Endothelial cell (in vitro differentiated cells): ENCODE results near the gene AGR2. TPM values are rescaled to one million over a fixed set of nuclear protein-coding genes. Genes with fewer than 3 reads are reported as not detected.

Experiments
- DNase-seq: peaks from one replicate; pipeline ENCODE4 v3.0.0; 2021; ENCODE audit warnings: low spot score
- H3K27ac Mint-ChIP-seq: one replicate; pipeline ENCODE4 v1.8.0; 2021; ENCODE audit warnings: mixed read lengths, inconsistent platforms; ENCODE audit not compliant: unreplicated experiment
- H3K27me3 Mint-ChIP-seq: one replicate; pipeline ENCODE4 v1.8.0; 2021; ENCODE audit warnings: mild to moderate bottlenecking, moderate library complexity, mixed read lengths, inconsistent platforms; ENCODE audit not compliant: unreplicated experiment
- H3K36me3 Mint-ChIP-seq: one replicate; pipeline ENCODE4 v1.8.0; 2021; ENCODE audit warnings: mild to moderate bottlenecking, low read depth, mixed read lengths, inconsistent platforms; ENCODE audit not compliant: unreplicated experiment
- H3K4me1 Mint-ChIP-seq: one replicate; pipeline ENCODE4 v1.8.0; 2021; ENCODE audit warnings: mild to moderate bottlenecking, mixed read lengths, inconsistent platforms; ENCODE audit not compliant: unreplicated experiment
- H3K4me3 Mint-ChIP-seq: one replicate; pipeline ENCODE4 v1.8.0; 2021; ENCODE audit warnings: mild to moderate bottlenecking, mixed read lengths, inconsistent platforms; ENCODE audit not compliant: unreplicated experiment
- H3K9me3 Mint-ChIP-seq: one replicate; pipeline ENCODE4 v1.8.0; 2021; ENCODE audit warnings: mixed read lengths, inconsistent platforms; ENCODE audit not compliant: unreplicated experiment
- total RNA-seq: library from RNA; stranded (reverse); fragmentation: NEBNext Ultra II Directional; extraction: Animal tissue kit (Norgen Biotek cat#: 25700); gene quantifications from one replicate; pipeline ENCODE4 v1.2.1, GENCODE V29; 2021; ENCODE audit not compliant: unreplicated experiment
- TF ChIP-seq, protein P1 (sequence below): fragments of 200-600 bp; sonication (generic); IDR thresholded peaks from one replicate; pipeline ENCODE4 v1.5.0; 2021; ENCODE audit warnings: antibody characterized with exemption; ENCODE audit not compliant: unreplicated experiment

Gene AGR2
- total RNA-seq, 1 donor from 2014 or later = not detected

DNA sequence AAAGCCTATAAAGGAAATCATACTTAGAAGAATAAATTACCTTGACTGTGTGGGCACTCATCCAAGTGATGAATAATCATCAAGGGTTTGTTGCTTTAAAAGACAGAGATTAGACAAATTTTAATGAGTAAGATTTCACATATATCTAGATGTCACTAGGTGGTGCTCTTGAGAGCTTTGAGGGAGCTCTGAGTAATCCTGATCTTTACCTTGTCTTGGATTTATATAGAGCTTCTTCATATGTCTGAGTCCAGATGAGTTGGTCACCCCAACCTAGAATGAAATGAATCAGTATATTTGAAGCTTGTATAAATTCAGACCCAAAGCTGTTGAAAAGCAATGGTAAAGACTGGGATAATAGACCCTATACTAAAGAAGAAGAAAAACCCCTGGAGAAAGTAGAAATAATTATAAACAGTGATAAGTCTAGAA, 3.7 kb downstream of the AGR2 start:
- no peak overlapping the region for H3K4me3 Mint-ChIP-seq
- H3K9me3 Mint-ChIP-seq = no peaks in the 10 kb centered on the region
- TF ChIP-seq, protein P1, sequence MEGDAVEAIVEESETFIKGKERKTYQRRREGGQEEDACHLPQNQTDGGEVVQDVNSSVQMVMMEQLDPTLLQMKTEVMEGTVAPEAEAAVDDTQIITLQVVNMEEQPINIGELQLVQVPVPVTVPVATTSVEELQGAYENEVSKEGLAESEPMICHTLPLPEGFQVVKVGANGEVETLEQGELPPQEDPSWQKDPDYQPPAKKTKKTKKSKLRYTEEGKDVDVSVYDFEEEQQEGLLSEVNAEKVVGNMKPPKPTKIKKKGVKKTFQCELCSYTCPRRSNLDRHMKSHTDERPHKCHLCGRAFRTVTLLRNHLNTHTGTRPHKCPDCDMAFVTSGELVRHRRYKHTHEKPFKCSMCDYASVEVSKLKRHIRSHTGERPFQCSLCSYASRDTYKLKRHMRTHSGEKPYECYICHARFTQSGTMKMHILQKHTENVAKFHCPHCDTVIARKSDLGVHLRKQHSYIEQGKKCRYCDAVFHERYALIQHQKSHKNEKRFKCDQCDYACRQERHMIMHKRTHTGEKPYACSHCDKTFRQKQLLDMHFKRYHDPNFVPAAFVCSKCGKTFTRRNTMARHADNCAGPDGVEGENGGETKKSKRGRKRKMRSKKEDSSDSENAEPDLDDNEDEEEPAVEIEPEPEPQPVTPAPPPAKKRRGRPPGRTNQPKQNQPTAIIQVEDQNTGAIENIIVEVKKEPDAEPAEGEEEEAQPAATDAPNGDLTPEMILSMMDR = no peak
- H3K27me3 Mint-ChIP-seq = no peaks in the 10 kb centered on the region
- H3K36me3 Mint-ChIP-seq = no peaks in the 10 kb centered on the region
- H3K4me1 Mint-ChIP-seq = peaks cover 19% of the 10 kb centered on the region
- no peak for DNase-seq
- no peak overlapping the region for H3K27ac Mint-ChIP-seq

DNA sequence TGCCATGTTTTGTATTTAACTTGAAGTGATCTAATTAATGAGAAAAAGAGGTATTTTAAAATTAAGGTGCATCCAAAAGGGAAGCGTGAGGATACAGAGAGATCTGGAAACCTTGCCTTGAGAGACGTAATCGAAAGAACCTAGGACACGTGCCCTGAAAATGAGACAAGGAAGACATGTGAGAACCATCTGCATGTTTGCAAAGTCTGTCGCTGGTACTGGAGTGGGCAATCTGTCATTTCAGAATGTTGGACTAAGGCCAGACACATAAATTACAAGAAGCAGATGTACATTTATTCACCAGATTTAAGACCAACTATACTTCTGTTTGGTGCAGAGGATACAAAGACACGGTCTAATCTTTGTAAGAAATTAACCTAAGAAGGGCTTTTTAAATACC, 9.2 kb downstream of the AGR2 start:
- no peaks in the 10 kb centered on the region for H3K4me1 Mint-ChIP-seq
- no peak overlapping the region for H3K4me3 Mint-ChIP-seq
- H3K27ac Mint-ChIP-seq = no peak overlapping the region
- no peaks in the 10 kb centered on the region for H3K27me3 Mint-ChIP-seq
- H3K36me3 Mint-ChIP-seq = peaks cover 3% of the 10 kb centered on the region
- no peak for DNase-seq
- H3K9me3 Mint-ChIP-seq = no peaks in the 10 kb centered on the region
- TF ChIP-seq, protein P1 = no peak

DNA sequence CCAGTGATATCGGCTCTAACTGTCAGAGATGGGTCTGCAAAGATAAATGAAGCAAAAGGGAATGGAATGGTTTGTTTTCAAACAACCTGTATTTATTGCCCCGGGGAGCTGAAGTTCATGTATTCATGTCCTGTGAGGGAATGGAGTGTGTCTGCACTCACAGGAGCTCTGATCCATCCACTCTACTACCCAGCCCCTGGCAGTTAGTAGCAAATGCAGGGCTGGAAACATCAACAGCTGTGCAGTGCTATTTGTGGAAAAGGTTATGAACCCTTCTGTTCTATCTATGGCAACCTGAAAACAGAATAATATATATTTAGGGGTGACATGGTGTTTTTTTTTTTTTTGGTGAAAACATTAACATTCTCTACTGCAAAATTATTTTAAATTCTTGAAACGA, 9.8 kb downstream of the AGR2 start:
- Mint-ChIP-seq H3K27me3 (no peaks in the 10 kb centered on the region), H3K4me1 (no peaks in the 10 kb centered on the region), H3K4me3 (no peak overlapping the region), H3K27ac (no peak overlapping the region), H3K36me3 (peaks cover 3% of the 10 kb centered on the region), H3K9me3 (no peaks in the 10 kb centered on the region)
- no peak for DNase-seq
- TF ChIP-seq, protein P1 = no peak

DNA sequence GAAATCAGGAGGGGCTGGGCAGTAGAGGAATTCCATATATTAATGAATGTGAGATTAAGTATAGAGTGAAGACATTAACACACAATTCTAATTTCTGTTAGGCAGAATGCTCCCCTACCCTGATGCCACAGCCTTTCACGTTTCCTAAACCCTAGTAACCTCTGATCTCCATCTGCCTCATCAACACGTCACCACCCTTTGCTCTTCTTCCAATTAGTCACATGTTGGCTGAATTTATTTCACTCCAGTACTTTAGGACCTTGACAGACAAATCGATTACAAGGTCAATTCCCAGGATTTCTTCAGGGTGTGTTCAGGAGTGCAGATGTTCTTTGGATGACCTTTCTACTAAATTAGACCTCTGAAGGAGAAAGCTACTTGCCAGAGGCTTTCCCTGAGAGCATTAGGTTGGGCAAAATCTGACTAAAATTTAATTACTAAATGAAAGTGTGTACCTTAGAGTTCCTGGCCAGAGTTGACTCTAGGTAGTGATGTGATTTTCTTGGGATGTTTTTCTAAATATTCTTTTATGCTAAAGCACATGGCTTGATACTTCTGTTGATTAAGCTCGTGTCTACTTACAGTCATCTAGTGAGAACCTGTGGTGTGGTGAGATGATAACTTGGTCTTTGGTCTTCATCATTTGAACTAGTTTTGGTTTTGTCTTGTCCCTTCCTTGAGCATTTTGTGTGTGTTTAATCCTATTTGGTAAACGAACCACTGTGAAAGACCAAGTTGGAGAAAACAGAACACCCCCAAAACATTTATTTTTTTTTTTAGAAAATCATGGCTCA, 12.7 kb downstream of the AGR2 start:
- TF ChIP-seq, protein P1 = no peak
- H3K9me3 Mint-ChIP-seq = no peaks in the 10 kb centered on the region
- H3K36me3 Mint-ChIP-seq = peaks cover 14% of the 10 kb centered on the region
- no peaks in the 10 kb centered on the region for H3K4me1 Mint-ChIP-seq
- no peak overlapping the region for H3K4me3 Mint-ChIP-seq
- H3K27ac Mint-ChIP-seq = no peak overlapping the region
- DNase-seq = no peak
- H3K27me3 Mint-ChIP-seq = no peaks in the 10 kb centered on the region

DNA sequence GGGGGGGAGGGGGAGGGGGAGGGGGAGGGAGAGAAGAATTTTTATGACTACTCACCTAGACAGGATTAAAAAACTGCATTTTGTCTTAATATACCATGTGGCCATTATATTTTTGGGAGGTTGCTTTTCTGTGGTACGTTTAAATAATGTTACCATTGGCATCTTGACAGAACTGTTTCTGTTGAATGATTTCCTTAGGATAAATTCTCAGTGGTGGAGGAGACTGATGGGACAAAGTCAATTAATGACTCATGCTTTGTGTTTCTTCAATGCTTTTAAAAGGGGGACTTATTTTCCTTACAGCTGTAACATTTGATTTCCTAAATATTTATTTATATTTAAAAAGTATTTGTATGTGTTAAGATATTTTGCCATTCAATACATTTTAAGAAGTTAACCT, 13.7 kb downstream of the AGR2 start:
- no peak overlapping the region for H3K4me3 Mint-ChIP-seq
- no peaks in the 10 kb centered on the region for H3K27me3 Mint-ChIP-seq
- H3K27ac Mint-ChIP-seq = no peak overlapping the region
- no peaks in the 10 kb centered on the region for H3K9me3 Mint-ChIP-seq
- no peaks in the 10 kb centered on the region for H3K4me1 Mint-ChIP-seq
- DNase-seq = no peak
- peaks cover 14% of the 10 kb centered on the region for H3K36me3 Mint-ChIP-seq
- TF ChIP-seq, protein P1 = no peak
